A549 (cell line): ENCODE measurements around the gene SLC6A4. TPM values are rescaled to one million over a fixed set of nuclear protein-coding genes. Genes with fewer than 3 reads are reported as not detected.

ENCODE experiments used
- ATAC-seq, 2 experiments: fragments of 200-7000 bp in 1 of 2; fragments of >200 bp in 1 of 2; cut with Nextera tagmentation in 1 of 2; cut with Tn5 transposase in 1 of 2; 3 replicates each; pipeline versions ENCODE4 v1.8.0 to v1.9.1; 2018 to 2020; ENCODE audit warnings: mild to moderate bottlenecking in 1 of 2, moderate library complexity in 1 of 2
- CTCF ChIA-PET: fragments of 300-600 bp; sonication (Branson Sonifier 250); formaldehyde crosslinking; extraction: SDS; loops from one replicate; lab custom pipeline; 2021; ENCODE audit warnings: antibody characterized with exemption, inconsistent platforms; lab: Yijun Ruan, JAX
- POLR2A ChIA-PET: fragments of 350-600 bp; formaldehyde crosslinking; extraction: SDS; loops from one replicate; lab custom pipeline; 2021; ENCODE audit warnings: antibody characterized with exemption, inconsistent platforms; lab: Yijun Ruan, JAX
- DNase-seq, 2 experiments: peaks; one replicate each; pipeline versions ENCODE4 v3.0.0 to v3.0.0-alpha.2; 2011 to 2016; ENCODE audit warnings: low read depth in 1 of 2, low spot score in 1 of 2
- FAIRE-seq: peaks from 2 replicates; lab custom pipeline; 2011; peaks lifted over from hg19 to GRCh38; lab: Jason Lieb, UNC
- H3K27ac ChIP-seq, 2 experiments: fragments of >200 bp; sonication (Bioruptor Twin); formaldehyde crosslinking; 3 replicates each; pipeline ENCODE4 v1.5.1; 2016 to 2017
- H3K4me1 ChIP-seq: fragments of >200 bp; sonication (Bioruptor Twin); formaldehyde crosslinking; 3 replicates; pipeline ENCODE4 v1.6.1; 2016
- H3K4me2 ChIP-seq: fragments of >200 bp; sonication (Bioruptor Twin); formaldehyde crosslinking; 3 replicates; pipeline ENCODE4 v1.6.1; 2016
- H3K4me3 ChIP-seq: fragments of >200 bp; sonication (Bioruptor Twin); formaldehyde crosslinking; 3 replicates; pipeline ENCODE4 v1.5.1; 2016
- H3K9me3 ChIP-seq: fragments of >200 bp; sonication (Bioruptor Twin); formaldehyde crosslinking; 3 replicates; pipeline ENCODE4 v1.6.1; 2016
- BCL3 ChIP-seq: fragments of >200 bp; sonication (Bioruptor Twin); formaldehyde crosslinking; IDR thresholded peaks from 3 replicates; pipeline ENCODE4 v1.6.1; 2016
- CBX8 ChIP-seq: fragments of 200-600 bp; sonication (generic); IDR thresholded peaks from 2 replicates; pipeline ENCODE4 v1.6.1; 2016
- CTCF ChIP-seq: fragments of >200 bp; sonication (Bioruptor Twin); formaldehyde crosslinking; IDR thresholded peaks from 3 replicates; pipeline ENCODE4 v1.5.1; 2016
- EHF ChIP-seq: fragments of 250-450 bp; sonication (Bioruptor Pico); IDR thresholded peaks from 2 replicates; pipeline ENCODE4 v1.5.0; 2020; ENCODE audit warnings: mild to moderate bottlenecking
- ELK1 ChIP-seq: fragments of 150-350 bp; IDR thresholded peaks from 2 replicates; pipeline ENCODE4 v1.6.1; 2014; ENCODE audit warnings: low read depth, mild to moderate bottlenecking, low read length
- EP300 ChIP-seq, 2 experiments: fragments of >200 bp; sonication (Bioruptor Twin); formaldehyde crosslinking; IDR thresholded peaks; 2 replicates in 1 of 2; 3 replicates in 1 of 2; pipeline ENCODE4 v1.6.1; 2016 to 2017
- ESRRA ChIP-seq: fragments of 150-350 bp; IDR thresholded peaks from 2 replicates; pipeline ENCODE4 v1.6.1; 2014; ENCODE audit warnings: mild to moderate bottlenecking, low read length, borderline replicate concordance
- HOXB13 ChIP-seq: fragments of 250-450 bp; sonication (Bioruptor Pico); IDR thresholded peaks from 2 replicates; pipeline ENCODE4 v1.5.0; 2020; ENCODE audit warnings: low read depth, mild to moderate bottlenecking, moderate library complexity
- HOXB5 ChIP-seq: fragments of 250-450 bp; sonication (Bioruptor Pico); IDR thresholded peaks from 2 replicates; pipeline ENCODE4 v1.5.0; 2020; ENCODE audit warnings: mild to moderate bottlenecking, moderate library complexity
- JUN ChIP-seq, 2 experiments: fragments of >200 bp; sonication (Bioruptor Twin); formaldehyde crosslinking; IDR thresholded peaks; 2 replicates in 1 of 2; 3 replicates in 1 of 2; pipeline ENCODE4 v1.6.1; 2016 to 2017
- KDM1A ChIP-seq: fragments of 200-600 bp; sonication (generic); IDR thresholded peaks from 2 replicates; pipeline ENCODE4 v1.6.1; 2016; ENCODE audit warnings: low read depth, mild to moderate bottlenecking
- NFE2L2 ChIP-seq: fragments of 150-350 bp; conservative IDR thresholded peaks from 2 replicates; pipeline ENCODE4 v1.6.1; 2014; ENCODE audit warnings: low read length
- NPAS2 ChIP-seq: fragments of 250-450 bp; sonication (Bioruptor Pico); IDR thresholded peaks from 2 replicates; pipeline ENCODE4 v1.8.0; 2022; ENCODE audit warnings: mild to moderate bottlenecking, moderate library complexity, borderline replicate concordance
- NR3C1 ChIP-seq: fragments of >200 bp; sonication (Bioruptor Twin); formaldehyde crosslinking; IDR thresholded peaks from 3 replicates; pipeline ENCODE4 v1.6.1; 2017
- PHF8 ChIP-seq: fragments of 200-600 bp; sonication (generic); IDR thresholded peaks from 2 replicates; pipeline ENCODE4 v1.6.1; 2016; ENCODE audit warnings: low read depth, mild to moderate bottlenecking, antibody characterized with exemption, moderate library complexity, borderline replicate concordance
- POLR2AphosphoS2 ChIP-seq: conservative IDR thresholded peaks from 2 replicates; pipeline ENCODE4 v1.6.1; 2012; ENCODE audit warnings: low read length, improper control_type of control experiment, inconsistent platforms
- RNF2 ChIP-seq: fragments of 200-600 bp; sonication (generic); IDR thresholded peaks from 2 replicates; pipeline ENCODE4 v1.6.1; 2016; ENCODE audit warnings: low read depth, mild to moderate bottlenecking, antibody characterized with exemption, moderate library complexity, borderline replicate concordance
- TFCP2L1 ChIP-seq: fragments of 250-450 bp; sonication (Bioruptor Pico); IDR thresholded peaks from 2 replicates; pipeline ENCODE4 v1.5.0; 2021; ENCODE audit warnings: mild to moderate bottlenecking
- TP53 ChIP-seq: fragments of 250-450 bp; sonication (Bioruptor Pico); IDR thresholded peaks from 2 replicates; pipeline ENCODE4 v1.5.0; 2021; ENCODE audit warnings: mild to moderate bottlenecking, moderate library complexity
- ZC3H11A ChIP-seq: fragments of 450-650 bp; IDR thresholded peaks from 2 replicates; pipeline ENCODE4 v1.6.1; 2014; ENCODE audit warnings: antibody characterized with exemption, mild to moderate bottlenecking
- ZNF302 ChIP-seq: fragments of 250-450 bp; sonication (Bioruptor Pico); IDR thresholded peaks from 2 replicates; pipeline ENCODE4 v1.9.0; 2021; ENCODE audit warnings: inconsistent platforms, mild to moderate bottlenecking, moderate library complexity
- WGBS: methylation state at CpG from one replicate; pipeline ENCODE4 v1.1.6; 2017; ENCODE audit errors: missing lambda C conversion rate; 5-methylcytosine and 5-hydroxymethylcytosine counted together
- polyA plus RNA-seq, 4 experiments: library from polyadenylated mRNA; depleted of rRNA in 3 of 4; stranded (reverse); fragments of >200 nt; fragmentation: RNase III in 1 of 4; extraction: RNeasy Plus Mini Kit Qiagen cat#74134 plus additional on column Dnase treatment in 1 of 4; gene quantifications; 2 replicates in 3 of 4; 3 replicates in 1 of 4; pipeline ENCODE4 v1.2.3, GENCODE V29; 2011 to 2017
- TF ChIP-seq, protein P1 (sequence below): fragments of 250-450 bp; sonication (Bioruptor Pico); IDR thresholded peaks from 2 replicates; pipeline ENCODE4 v1.5.0; 2021; ENCODE audit warnings: mild to moderate bottlenecking, moderate library complexity, borderline replicate concordance
- TF ChIP-seq, protein P2 (sequence below): fragments of 450-650 bp; IDR thresholded peaks from 2 replicates; pipeline ENCODE4 v1.6.1; 2014; ENCODE audit warnings: antibody characterized with exemption
- TF ChIP-seq, protein P3 (sequence below): fragments of >200 bp; sonication (Bioruptor Twin); formaldehyde crosslinking; IDR thresholded peaks from 2 replicates; pipeline ENCODE4 v1.6.1; 2016

Gene SLC6A4
- polyA plus RNA-seq, 2 of the 4 experiments (the other 2 are of a cell fraction): 0.12 TPM; not detected in 1

GRCh38 chr17:30275911-30276310, 40.4 kb upstream of the SLC6A4 start:
- 91% methylated on average over 2 of the region's 2 CpGs for WGBS
- CTCF ChIA-PET: no interaction called here
- POLR2A ChIA-PET: no interaction called here
- TF ChIP-seq KDM1A: no peak
- TF ChIP-seq EHF (CRISPR knock-in tag): no peak
- TF ChIP-seq, protein P1, sequence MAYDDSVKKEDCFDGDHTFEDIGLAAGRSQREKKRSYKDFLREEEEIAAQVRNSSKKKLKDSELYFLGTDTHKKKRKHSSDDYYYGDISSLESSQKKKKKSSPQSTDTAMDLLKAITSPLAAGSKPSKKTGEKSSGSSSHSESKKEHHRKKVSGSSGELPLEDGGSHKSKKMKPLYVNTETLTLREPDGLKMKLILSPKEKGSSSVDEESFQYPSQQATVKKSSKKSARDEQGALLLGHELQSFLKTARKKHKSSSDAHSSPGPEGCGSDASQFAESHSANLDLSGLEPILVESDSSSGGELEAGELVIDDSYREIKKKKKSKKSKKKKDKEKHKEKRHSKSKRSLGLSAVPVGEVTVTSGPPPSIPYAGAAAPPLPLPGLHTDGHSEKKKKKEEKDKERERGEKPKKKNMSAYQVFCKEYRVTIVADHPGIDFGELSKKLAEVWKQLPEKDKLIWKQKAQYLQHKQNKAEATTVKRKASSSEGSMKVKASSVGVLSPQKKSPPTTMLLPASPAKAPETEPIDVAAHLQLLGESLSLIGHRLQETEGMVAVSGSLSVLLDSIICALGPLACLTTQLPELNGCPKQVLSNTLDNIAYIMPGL: no peak
- no peak for TF ChIP-seq CBX8
- no peak for TF ChIP-seq NR3C1
- no peak for TF ChIP-seq PHF8
- no peak for TF ChIP-seq JUN (IDR thresholded peaks at IDR 0.05)
- TF ChIP-seq EP300 (IDR thresholded peaks at IDR 0.05): no peak
- TF ChIP-seq TFCP2L1 (CRISPR knock-in tag): no peak
- TF ChIP-seq RNF2: no peak
- TF ChIP-seq, all 56 proteins: peak for 0
- H3K9me3 ChIP-seq: no peaks in the 10 kb centered on the region
- ATAC-seq (no peak), FAIRE-seq (no peak), DNase-seq (no peak)
- H3K4me3 ChIP-seq: no peak overlapping the region
- H3K4me1 ChIP-seq: peaks cover 13% of the 10 kb centered on the region
- H3K4me2 ChIP-seq: no peak overlapping the region
- H3K27ac ChIP-seq: no peak overlapping the region

DNA sequence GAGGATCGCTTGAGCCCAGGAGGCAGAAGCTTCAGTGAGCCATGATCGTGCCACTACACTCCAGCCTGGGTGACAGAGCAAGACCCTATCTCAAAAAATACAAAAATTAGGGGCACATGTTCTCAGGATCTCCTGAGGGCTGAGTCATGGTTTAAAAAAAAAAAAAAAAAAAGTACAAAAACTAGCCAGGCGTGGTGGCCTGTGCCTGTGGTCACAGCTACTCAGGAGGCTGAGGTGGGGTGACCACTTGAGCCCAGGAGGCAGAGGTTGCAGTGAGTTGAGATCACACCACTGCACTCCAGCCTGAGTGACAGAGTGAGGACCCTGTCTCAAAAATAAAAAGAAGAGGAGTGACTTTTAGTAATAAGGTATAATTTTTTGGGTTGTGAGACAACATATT, 39.4 kb upstream of the SLC6A4 start:
- H3K4me2 ChIP-seq: no peak overlapping the region
- H3K4me1 ChIP-seq: peaks cover 19% of the 10 kb centered on the region
- ATAC-seq: no peak
- no peaks in the 10 kb centered on the region for H3K9me3 ChIP-seq
- WGBS: 84% methylated on average over 3 of the region's 3 CpGs
- H3K27ac ChIP-seq: no peak overlapping the region
- FAIRE-seq: no peak
- TF ChIP-seq JUN (IDR thresholded peaks at IDR 0.05) (no peak), ESRRA (no peak), EP300 (IDR thresholded peaks at IDR 0.05) (no peak), NR3C1 (no peak), ELK1 (no peak), NPAS2 (CRISPR knock-in tag) (no peak), ZNF302 (no peak), ZC3H11A (no peak), NFE2L2 (no peak)
- TF ChIP-seq, protein P2, sequence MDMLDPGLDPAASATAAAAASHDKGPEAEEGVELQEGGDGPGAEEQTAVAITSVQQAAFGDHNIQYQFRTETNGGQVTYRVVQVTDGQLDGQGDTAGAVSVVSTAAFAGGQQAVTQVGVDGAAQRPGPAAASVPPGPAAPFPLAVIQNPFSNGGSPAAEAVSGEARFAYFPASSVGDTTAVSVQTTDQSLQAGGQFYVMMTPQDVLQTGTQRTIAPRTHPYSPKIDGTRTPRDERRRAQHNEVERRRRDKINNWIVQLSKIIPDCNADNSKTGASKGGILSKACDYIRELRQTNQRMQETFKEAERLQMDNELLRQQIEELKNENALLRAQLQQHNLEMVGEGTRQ: no peak
- ChIA-PET POLR2A (no interaction called here), CTCF (interaction anchor here (0.7 to 2.0 kb wide), 3 partner anchors 10 to 65 kb away, joined by 3 to 4 read pairs (median 3); no protein-coding TSS in a partner anchor)
- no peak for DNase-seq
- no peak overlapping the region for H3K4me3 ChIP-seq

DNA sequence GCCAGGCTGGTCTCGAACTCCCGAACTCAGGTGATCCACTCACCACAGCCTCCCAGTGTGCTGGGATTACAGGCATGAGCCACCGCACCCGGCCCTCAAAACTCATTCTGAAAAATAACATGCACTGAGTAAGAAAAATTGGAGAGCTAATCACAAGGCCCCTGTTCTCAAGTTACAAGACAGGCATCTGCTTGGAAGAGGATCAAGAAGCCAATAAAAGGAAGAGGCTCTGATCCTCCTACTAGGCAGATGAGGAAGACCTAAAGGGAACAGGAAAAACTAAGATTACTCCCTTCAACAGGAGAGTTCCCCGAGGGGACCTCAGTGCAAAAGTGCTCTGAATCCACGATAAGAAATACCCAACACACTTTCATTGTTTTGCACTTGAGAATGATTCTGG, 37.9 kb upstream of the SLC6A4 start:
- DNase-seq (no peak), FAIRE-seq (no peak)
- Histone ChIP-seq H3K27ac (no peak overlapping the region), H3K4me2 (no peak overlapping the region)
- TF ChIP-seq KDM1A: no peak
- TF ChIP-seq BCL3: no peak
- TF ChIP-seq, protein P3, sequence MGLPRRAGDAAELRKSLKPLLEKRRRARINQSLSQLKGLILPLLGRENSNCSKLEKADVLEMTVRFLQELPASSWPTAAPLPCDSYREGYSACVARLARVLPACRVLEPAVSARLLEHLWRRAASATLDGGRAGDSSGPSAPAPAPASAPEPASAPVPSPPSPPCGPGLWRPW: no peak
- no peak for TF ChIP-seq ESRRA
- no peak for TF ChIP-seq ZNF302
- no peak for TF ChIP-seq EP300 (IDR thresholded peaks at IDR 0.05)
- no peak for TF ChIP-seq CTCF
- TF ChIP-seq TP53 (CRISPR knock-in tag): no peak
- TF ChIP-seq POLR2AphosphoS2: no peak
- TF ChIP-seq HOXB13: no peak
- TF ChIP-seq HOXB5 (CRISPR knock-in tag): no peak
- TF ChIP-seq, all 56 proteins: peak for 0
- no peak for ATAC-seq
- WGBS: 93% methylated on average over 6 of the region's 6 CpGs
- Histone ChIP-seq H3K4me1 (peaks cover 19% of the 10 kb centered on the region), H3K9me3 (no peaks in the 10 kb centered on the region), H3K4me3 (no peak overlapping the region)
- ChIA-PET CTCF (interaction anchor here (0.7 to 2.0 kb wide), 4 partner anchors 11 to 169 kb away, joined by 3 to 6 read pairs (median 4); no protein-coding TSS in a partner anchor), POLR2A (no interaction called here)
